NCI-H510A treated with DMSO at 0.1 percent for 48 hours (cell line): Measurements from ENCODE around the gene ZNF432.
A peak's percentile ranks its signal among the peaks of the same experiment; 100 is the strongest.
"Not testable (repeated sequence)": the region's sequence is repeated elsewhere in the genome, so short reads cannot be mapped to it uniquely, and the experiment has no call there.

ENCODE experiments used
- DNase-seq: peaks from one replicate; lab custom pipeline; 2025; lab: John Stamatoyannopoulos, UW

Gene ZNF432

DNA sequence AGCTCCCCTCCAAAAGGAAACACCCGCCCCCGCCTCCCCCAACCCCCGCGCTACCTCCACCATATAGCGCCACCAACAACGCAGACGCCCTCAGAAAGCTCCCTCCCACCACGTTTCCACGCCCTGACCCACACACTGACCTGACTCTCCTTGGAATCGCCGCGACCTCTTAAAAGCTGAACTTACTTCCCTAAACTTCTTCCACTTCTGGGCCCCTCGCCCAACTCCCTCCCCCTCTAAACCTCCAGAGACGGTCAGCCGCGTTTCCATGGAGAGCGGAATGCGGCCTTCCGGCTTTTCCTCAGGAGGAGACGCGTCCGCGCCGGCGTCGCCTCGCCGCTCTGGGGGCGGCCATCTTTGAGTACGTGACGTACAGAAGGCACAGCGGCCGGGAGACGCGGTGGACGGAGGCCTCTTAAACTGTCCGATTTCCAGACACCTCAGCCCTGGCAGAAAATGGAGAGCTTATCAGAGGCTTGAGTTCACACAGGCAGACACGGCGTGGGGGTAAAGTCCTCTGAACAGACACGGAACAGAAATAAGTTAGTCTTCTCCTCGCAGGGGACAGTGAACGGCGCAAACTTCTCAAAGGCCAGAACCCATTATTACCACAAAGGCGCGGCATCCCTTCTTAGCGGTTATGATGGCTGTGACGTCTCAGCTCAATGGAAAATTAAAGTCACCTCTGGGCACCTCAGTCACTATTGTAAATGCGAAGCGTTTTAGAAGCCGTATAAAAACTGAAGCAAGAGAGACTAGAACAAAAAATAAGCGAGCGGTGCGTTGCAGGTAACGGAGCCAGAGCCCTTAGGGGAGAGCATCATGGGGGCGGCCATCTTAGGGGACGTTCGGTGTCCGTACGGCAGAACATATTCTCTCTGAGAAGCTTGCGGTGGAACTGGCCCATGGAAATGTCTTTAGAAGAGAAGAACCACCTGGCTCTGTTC, at the start of gene ZNF432:
TSS of gene ZNF432 (minus strand) at position 284 of the 947 bp plus-strand sequence. CDS start 1,970 bp downstream, outside the sequence.
- DNase-seq, result peak; percentile 96

- DNase-seq, result not testable (repeated sequence)
These were observed 47.8 kb upstream of the ZNF432 start for GRCh38 chr19:52096416-52096815.

- peak; percentile 71 for DNase-seq
These were observed 46.8 kb upstream of the ZNF432 start, which contains the start of gene ZNF841 for GRCh38 chr19:52095172-52096014. Gene ZNF841, minus strand, starts transcription at chr19:52095765. Its CDS starts 10,964 bp downstream, at chr19:52084801.

- DNase-seq, result no peak
These were observed 46.0 kb upstream of the ZNF432 start for GRCh38 chr19:52094526-52095130.

DNA sequence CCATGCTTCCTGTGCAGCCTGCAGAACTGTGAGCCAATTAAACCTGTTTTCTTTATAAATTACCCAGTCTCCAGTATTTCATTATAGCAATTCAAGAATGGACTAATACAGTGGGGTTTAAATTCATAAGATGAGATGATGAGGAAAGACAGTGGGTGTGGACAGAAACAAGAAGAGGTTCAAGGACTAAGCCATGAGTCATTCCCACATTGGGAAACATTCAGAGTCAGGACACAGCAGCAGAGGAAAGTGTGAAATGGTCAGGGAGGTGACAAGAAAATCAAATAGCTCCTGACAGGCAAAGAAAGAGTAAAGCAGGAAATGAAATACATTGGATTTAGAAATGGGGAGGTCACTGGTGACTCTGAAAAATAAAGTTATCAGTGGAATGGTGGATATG, 37.8 kb upstream of the ZNF432 start:
- no peak for DNase-seq

DNA sequence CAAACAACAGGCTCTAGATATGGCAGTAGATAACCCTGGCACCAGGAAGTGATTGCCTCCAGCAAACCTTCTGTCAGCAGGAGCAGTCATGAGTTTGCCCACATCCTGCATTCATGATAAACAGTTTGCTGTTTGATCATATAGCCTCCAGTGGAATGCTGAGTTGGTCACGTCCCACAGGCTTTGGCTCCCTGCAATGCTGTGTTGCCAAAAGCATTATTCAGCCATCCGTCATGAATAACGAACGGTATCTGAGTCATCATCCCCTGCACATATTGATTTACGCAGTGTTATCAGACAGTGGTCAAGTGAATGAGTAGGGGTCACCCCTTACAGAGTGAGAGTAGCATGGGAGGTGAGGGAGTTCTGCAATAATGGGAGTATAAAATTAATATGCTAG, 21.9 kb upstream of the ZNF432 start:
- no peak for DNase-seq

DNA sequence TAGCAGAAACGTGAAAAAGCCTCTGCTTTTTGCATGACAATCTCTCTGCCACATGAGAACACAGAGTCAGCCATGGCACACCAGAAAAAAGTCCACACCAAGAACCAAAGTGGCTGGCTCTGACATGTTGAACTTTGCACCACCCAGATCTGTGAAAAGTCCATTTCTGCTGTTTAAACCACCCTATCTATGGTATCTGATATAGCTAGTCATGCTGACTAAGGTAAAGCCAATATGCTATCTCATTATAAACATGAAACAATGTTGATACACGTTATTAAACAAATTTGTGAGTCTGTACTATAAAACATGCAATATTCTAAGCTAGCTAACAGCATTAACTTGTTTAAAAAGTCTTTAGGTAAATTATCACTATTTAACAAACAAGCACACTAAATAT, 21.0 kb upstream of the ZNF432 start:
- DNase-seq, result no peak

- DNase-seq, result no peak
These were observed 17.7 kb upstream of the ZNF432 start for GRCh38 chr19:52066258-52066863.

DNA sequence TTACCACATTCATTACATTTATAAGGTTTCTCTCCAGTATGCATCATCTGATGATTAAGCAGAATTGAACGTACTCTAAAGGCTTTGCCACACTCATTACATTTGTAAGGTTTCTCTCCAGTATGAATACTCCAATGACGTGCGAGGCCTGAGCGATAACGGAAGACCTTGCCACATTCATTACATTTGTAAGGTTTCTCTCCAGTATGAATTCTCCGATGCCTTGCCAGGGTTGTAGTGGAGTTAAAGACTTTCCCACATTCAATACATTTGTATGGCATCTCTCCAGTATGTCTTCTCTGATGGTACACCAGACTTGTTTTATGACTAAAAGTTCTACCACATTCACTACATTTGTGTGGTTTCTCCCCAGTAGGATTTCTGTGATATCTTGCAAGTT, 16.8 kb upstream of the ZNF432 start:
- no peak for DNase-seq

GRCh38 chr19:52056480-52056879, 7.8 kb upstream of the ZNF432 start:
- DNase-seq, result not testable (repeated sequence)

- not testable (repeated sequence) for DNase-seq
These were observed 3.1 kb upstream of the ZNF432 start for GRCh38 chr19:52051736-52052135.

DNA sequence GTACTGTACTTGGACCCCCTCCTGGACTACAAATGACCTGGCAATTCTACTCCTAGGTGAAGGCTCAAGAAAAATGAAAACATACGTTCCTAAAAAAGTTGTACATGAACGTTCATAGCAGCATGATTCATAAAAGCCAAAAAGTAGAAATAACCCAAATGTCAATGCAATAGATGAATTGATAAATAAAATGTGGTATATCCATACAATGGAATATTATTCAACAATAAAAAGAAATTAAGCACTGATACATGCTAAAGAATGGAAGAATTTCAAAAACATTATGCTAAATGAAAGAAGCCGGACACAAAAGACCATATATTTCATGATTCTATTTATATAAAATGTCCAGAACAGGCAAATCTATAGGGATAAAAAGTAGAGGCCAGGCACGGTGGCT, 9.5 kb downstream of the ZNF432 start:
- DNase-seq, result no peak

- no peak for DNase-seq
These were observed 14.4 kb downstream of the ZNF432 start for GRCh38 chr19:52034051-52034728.

- DNase-seq, result no peak
These were observed 19.9 kb downstream of the ZNF432 start for GRCh38 chr19:52028780-52029123.

GRCh38 chr19:52028027-52028779, 20.4 kb downstream of the ZNF432 start, which contains the start of gene ZNF614:
Gene ZNF614, minus strand, starts transcription at chr19:52028379. Its CDS starts 2,634 bp downstream, at chr19:52025745.
- DNase-seq, result peak; percentile 92

DNA sequence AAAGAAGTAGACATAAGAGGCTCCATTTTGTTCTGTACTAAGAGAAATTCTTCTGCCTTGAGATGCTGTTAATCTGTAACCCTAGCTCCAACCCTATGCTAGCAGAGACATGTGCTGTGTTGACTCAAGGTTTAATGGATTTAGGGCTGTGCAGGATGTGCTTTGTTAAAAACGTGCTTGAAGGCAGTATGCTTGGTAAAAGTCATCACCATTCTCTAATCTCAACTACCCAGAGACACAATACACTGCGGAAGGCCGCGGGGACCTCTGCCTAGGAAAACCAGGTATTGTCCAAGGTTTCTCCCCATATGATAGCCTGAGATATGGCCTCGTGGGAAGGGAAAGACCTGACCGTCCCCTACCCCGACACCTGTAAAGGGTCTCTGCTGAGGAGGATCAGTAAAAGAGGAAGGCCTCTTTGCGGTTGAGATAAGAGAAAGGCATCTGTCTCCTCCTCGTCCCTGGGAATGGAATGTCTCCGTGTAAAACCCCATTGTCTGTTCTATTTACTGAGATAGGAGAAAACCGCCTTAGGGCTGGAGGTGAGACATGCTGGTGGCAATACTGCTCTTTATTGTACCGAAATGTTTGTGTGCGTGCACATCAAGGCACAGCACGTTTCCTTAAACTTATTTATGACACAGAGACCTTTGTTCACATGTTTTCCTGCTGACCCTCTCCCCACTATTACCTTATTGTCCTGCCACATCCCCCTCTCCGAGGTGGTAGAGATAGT, 22.2 kb downstream of the ZNF432 start:
- DNase-seq, result not testable (repeated sequence)

GRCh38 chr19:52024478-52024877, 24.2 kb downstream of the ZNF432 start:
- not testable (repeated sequence) for DNase-seq

GRCh38 chr19:52022193-52022592, 26.4 kb downstream of the ZNF432 start:
- DNase-seq, result no peak

- no peak for DNase-seq
These were observed 28.1 kb downstream of the ZNF432 start for GRCh38 chr19:52020506-52020905.

- DNase-seq, result no peak
These were observed 38.0 kb downstream of the ZNF432 start for GRCh38 chr19:52010674-52011073.
